ENCODE measurements around the gene TSHB. TPM values are rescaled to one million over a fixed set of nuclear protein-coding genes. Genes with fewer than 3 reads are reported as not detected.
A peak's percentile ranks its signal among the peaks of the same experiment; 100 is the strongest.
"Not testable (repeated sequence)": the region's sequence is repeated elsewhere in the genome, so short reads cannot be mapped to it uniquely, and the experiment has no call there.

The TSHB gene
- not detected for total RNA-seq
- long read RNA-seq, donor 1, result 0 reads
- long read RNA-seq, donor 2, result 0 reads

DNA sequence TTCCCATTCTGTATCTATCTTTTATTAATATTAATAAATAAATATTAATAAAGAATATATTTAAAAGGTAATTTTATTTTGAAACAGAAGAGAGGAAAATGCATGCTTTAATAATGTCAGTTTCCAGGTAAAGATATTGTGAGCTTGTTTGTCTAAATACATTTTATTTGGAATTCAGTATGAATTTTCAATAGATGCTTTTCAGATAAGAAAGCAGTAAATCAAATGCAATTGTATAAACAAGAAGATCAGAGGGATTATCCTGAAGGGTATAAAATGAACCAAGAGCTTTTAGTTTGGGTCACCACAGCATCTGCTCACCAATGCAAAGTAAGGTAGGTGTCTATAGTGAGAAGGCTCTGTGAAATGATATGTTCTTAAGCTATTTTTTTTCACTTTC is at the start of gene TSHB:
TSS of gene TSHB (plus strand) at position 301 of the 400 bp plus-strand sequence. CDS start 3,537 bp downstream, outside the sequence.
- no peak for DNase-seq (ENCODE audit: low spot score)
- intact Hi-C loops (cut with DNase I), result no loop called here

DNA sequence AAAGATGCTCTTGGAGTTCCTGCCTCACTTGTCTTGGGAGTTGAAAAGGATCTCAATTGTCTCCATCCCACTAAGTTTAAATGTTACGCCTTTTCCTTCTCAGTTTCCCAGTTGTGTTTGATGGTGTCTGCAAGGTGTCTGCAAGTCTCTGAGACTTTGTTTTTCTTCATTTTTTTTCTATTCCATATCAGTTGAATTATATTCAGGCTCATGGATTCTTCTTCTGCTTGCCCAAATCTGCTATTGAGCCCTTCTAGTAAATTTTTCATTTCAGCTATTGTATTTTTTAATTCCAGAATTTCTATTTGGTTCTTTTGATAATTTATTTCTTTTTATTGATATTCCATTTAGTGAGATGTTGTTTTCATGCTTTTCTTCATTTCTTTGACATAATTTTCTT is 47.4 kb upstream of the TSHB start:
- no peak for DNase-seq (ENCODE audit: low spot score)
- intact Hi-C loops (cut with DNase I), result loop anchor here in 1 of 2 donors (10.0 kb wide), 1 partner anchor 53 kb away; no protein-coding TSS in a partner anchor

GRCh38 chr1:114986286-114986685 is 43.3 kb upstream of the TSHB start:
- DNase-seq (ENCODE audit: low spot score), result no peak
- intact Hi-C loops (cut with DNase I), result loop anchor here (1.0 to 10.0 kb wide), 2 partner anchors 9 to 49 kb away; no protein-coding TSS in a partner anchor

- intact Hi-C loops (cut with DNase I), result loop anchor here in 1 of 2 donors (10.0 kb wide), 1 partner anchor 47 kb away; no protein-coding TSS in a partner anchor
- no peak for DNase-seq (ENCODE audit: low spot score)
Observed at GRCh38 chr1:114988095-114988494, 41.5 kb upstream of the TSHB start.

- intact Hi-C loops (cut with DNase I), result no loop called here
- no peak for DNase-seq (ENCODE audit: low spot score)
Observed at GRCh38 chr1:114997510-114998289, 31.9 kb upstream of the TSHB start.

DNA sequence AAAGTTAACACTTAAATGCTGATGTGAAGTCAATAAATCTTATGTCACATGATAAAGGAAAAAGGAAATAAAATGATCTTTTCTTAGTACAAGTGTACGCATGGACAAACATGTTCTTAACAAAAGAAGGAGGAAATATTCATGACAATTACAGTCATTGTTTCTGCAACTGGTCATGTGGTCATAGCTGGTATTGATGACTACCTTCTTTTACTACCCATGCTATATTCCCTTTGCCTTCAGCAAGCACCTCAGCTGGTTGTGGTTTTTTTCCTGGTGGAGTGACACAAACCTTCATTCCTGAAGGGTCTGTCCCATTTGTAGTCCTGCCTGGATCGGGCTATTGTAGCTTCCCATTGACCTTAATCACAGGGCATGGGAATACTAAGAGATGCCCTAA is 23.4 kb upstream of the TSHB start:
- no peak for DNase-seq (ENCODE audit: low spot score)
- intact Hi-C loops (cut with DNase I), result no loop called here

GRCh38 chr1:115012006-115012405 is 17.6 kb upstream of the TSHB start:
- DNase-seq (ENCODE audit: low spot score), result peak; percentile 43

GRCh38 chr1:115012434-115012833 is 17.2 kb upstream of the TSHB start:
- intact Hi-C loops (cut with DNase I), result no loop called here
- DNase-seq (ENCODE audit: low spot score), result no peak

More at GRCh38 chr1:115012006-115012405, 17.6 kb upstream of the TSHB start:
- intact Hi-C loops (cut with DNase I), result no loop called here

- no peak for DNase-seq (ENCODE audit: low spot score)
- intact Hi-C loops (cut with DNase I), result no loop called here
Observed at GRCh38 chr1:115013792-115014191, 15.8 kb upstream of the TSHB start.

- peak; percentile 67 for DNase-seq (ENCODE audit: low spot score)
- intact Hi-C loops (cut with DNase I), result not testable (repeated sequence)
Observed at GRCh38 chr1:115019549-115019948, 10.1 kb upstream of the TSHB start.

GRCh38 chr1:115021145-115021544 is 8.5 kb upstream of the TSHB start:
- intact Hi-C loops (cut with DNase I), result no loop called here

DNA sequence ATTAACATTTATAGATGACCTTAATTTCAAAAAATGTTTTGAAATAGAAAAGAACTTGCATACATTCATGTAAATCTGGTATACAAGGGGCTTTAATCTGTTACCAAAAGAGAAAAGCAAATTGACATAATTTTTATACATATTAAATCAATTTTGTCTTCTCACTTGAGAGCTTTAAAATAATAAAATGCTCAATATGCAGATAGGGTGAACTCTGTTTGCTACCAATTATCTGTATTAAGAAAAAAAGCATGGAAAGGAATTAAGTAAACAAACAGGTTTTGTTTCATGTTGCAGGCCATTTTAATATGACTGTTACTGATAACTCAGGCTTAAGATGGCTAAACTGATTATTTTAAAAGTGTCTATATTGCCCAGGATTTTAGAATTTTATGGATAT is 6.0 kb upstream of the TSHB start:
- intact Hi-C loops (cut with DNase I), result no loop called here
- DNase-seq (ENCODE audit: low spot score), result no peak

More at GRCh38 chr1:115021145-115021544, 8.5 kb upstream of the TSHB start:
- DNase-seq (ENCODE audit: low spot score), result no peak

GRCh38 chr1:115031595-115031994 is 2.0 kb downstream of the TSHB start:
- intact Hi-C loops (cut with DNase I), result loop anchor here in 1 of 2 donors (10.0 kb wide), 1 partner anchor 47 kb away; no protein-coding TSS in a partner anchor
- DNase-seq (ENCODE audit: low spot score), result no peak

DNA sequence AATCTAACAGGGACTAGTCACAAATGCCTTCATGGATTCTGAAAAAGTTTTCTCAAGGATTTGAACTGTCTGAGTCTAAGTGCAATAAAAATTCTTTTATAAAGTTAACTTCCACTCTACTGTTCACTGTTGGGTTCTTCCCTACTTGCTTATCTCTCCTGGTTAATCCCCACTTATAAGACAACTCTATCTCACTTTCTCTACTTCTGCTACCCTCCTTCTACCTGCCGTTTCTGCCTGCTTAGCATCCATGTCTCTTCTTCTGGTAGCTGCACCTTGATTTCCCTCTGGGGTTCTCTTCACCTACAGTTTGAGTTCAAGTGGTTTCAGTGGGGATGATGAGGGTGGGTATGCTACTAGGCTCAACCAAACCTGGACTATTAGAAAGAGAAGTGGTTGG is 6.0 kb downstream of the TSHB start:
- DNase-seq (ENCODE audit: low spot score), result no peak
- intact Hi-C loops (cut with DNase I), result loop anchor here in 1 of 2 donors (10.0 kb wide), 1 partner anchor 51 kb away; no protein-coding TSS in a partner anchor

- intact Hi-C loops (cut with DNase I), result loop anchor here in 1 of 2 donors (10.0 kb wide), 1 partner anchor 52 kb away; no protein-coding TSS in a partner anchor
- no peak for DNase-seq (ENCODE audit: low spot score)
Observed at GRCh38 chr1:115036814-115037507, 7.3 kb downstream of the TSHB start.

GRCh38 chr1:115040501-115040900 is 10.9 kb downstream of the TSHB start:
- no peak for DNase-seq (ENCODE audit: low spot score)
- intact Hi-C loops (cut with DNase I), result no loop called here

DNA sequence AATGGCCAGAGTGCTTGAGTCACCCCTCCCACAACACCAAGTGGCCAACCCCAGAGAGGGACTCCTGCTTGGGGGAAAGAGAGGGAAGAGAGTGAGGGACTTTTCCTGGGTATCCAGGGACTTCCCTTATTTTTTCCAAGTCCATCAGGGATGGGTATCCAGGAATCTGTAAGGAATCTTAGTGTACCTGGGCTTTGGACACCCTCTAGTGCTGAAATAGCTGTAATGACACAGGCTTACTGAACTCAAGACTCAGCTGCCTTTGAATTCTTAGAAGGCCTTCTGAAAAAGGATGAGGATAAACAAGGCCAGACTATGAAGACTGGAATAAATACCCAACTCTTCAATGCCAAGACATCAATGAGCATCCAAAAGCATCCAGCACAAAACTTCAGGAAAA is 12.0 kb downstream of the TSHB start:
- intact Hi-C loops (cut with DNase I), result no loop called here
- DNase-seq (ENCODE audit: low spot score), result no peak

DNA sequence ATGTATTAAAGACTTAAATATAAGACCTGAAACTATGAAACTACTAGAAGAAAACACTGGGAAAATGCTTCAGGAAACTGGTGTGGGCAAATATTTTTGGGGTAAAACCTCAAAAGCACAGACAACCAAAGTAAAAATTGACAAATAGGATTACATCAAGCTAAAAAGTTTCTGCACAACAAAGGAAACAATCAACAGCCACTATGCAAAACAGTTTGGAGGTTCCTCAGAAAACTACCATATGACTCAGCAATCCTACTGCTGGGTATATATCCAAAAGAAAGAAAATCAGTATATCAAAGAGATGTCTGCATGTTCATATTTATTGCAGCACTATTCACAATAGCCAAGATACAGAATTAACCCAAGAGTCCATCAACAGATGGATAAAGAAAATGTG is 17.1 kb downstream of the TSHB start:
- intact Hi-C loops (cut with DNase I), result no loop called here

GRCh38 chr1:115051850-115052249 is 22.2 kb downstream of the TSHB start:
- DNase-seq (ENCODE audit: low spot score), result no peak
- intact Hi-C loops (cut with DNase I), result no loop called here

More for the DNA sequence above, 17.1 kb downstream of the TSHB start:
- no peak for DNase-seq (ENCODE audit: low spot score)

DNA sequence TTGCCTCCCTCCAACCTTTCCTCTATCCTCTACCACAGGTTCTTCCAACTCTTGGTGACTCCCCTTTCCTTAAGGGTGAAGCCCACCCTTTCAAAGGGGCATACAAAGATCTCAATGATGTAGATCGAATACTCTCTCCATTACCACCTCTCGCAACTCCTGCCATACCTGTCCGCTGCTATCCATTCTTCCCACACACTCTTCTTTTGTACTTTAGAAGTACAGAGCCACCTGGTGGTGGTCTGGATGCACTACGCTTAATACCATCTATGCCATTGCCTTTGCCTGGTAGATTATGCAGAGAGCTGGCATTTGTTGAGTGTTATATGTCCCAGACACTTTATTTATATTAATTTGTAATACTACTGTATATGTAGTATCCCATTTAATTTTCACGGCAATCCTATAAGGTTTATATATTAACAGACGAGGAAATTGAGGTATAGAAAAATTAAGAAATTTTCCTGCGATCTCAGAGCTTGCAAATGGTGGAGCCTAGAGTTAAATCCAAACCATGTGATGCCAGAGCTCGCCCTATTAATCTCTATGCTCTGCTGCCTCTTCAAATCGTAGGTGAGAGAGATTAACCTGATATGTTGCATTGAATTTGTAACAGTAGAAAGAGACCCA is 22.9 kb downstream of the TSHB start:
- intact Hi-C loops (cut with DNase I), result no loop called here
- no peak for DNase-seq (ENCODE audit: low spot score)

Measured in posterior vena cava (tissue), 2 donors.